ENCODE measurements around the gene FIG4.

DNA sequence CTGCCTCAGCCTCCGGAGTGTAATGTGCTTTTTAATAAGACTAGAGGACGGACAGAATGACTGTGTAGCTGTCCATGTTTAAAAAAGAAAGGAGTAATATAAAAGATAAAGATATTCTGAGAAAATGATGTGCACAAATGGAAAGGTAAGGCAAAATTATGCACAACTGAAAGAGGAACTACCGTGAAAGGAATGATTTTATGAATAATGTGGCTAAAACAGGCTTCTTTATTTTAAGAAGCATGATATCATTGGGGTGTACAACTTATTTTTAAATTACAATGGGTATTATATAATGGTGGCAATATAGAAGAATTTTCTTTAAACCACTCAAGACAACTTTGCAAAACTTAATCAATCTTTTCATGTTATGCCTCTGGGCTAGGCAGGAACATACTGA, 78.1 kb downstream of the FIG4 start:
- TF ChIP-seq POLR2A (IDR thresholded peaks at IDR 0.05): no peak
- TF ChIP-seq, protein P1, sequence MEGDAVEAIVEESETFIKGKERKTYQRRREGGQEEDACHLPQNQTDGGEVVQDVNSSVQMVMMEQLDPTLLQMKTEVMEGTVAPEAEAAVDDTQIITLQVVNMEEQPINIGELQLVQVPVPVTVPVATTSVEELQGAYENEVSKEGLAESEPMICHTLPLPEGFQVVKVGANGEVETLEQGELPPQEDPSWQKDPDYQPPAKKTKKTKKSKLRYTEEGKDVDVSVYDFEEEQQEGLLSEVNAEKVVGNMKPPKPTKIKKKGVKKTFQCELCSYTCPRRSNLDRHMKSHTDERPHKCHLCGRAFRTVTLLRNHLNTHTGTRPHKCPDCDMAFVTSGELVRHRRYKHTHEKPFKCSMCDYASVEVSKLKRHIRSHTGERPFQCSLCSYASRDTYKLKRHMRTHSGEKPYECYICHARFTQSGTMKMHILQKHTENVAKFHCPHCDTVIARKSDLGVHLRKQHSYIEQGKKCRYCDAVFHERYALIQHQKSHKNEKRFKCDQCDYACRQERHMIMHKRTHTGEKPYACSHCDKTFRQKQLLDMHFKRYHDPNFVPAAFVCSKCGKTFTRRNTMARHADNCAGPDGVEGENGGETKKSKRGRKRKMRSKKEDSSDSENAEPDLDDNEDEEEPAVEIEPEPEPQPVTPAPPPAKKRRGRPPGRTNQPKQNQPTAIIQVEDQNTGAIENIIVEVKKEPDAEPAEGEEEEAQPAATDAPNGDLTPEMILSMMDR (IDR thresholded peaks at IDR 0.05): no peak

Measured in gastroesophageal sphincter (tissue), 3 donors.